Daoy (cell line): ENCODE measurements around the gene NEDD9. TPM values are rescaled to one million over a fixed set of nuclear protein-coding genes. Genes with fewer than 3 reads are reported as not detected.

ENCODE experiments used
- DNase-seq: peaks from one replicate; pipeline ENCODE4 v3.0.0-alpha.2; 2015; ENCODE audit warnings: low read depth
- total RNA-seq: library from RNA; depleted of rRNA; stranded (reverse); fragments of >200 nt; shearing (Covaris generic); gene quantifications from 2 replicates; pipeline ENCODE4 v1.2.3, GENCODE V29; 2014

The NEDD9 gene
- total RNA-seq, 1 experiment from 2014 or later = 20.5 TPM

- DNase-seq = peak; percentile 23
Observed at GRCh38 chr6:11218538-11219399, 13.7 kb downstream of the NEDD9 start.

- no peak for DNase-seq
Observed at GRCh38 chr6:11218102-11218442, 14.4 kb downstream of the NEDD9 start.

- DNase-seq = peak; percentile 50
Observed at GRCh38 chr6:11217360-11218101, 14.9 kb downstream of the NEDD9 start.

- peak; percentile 56 for DNase-seq
Observed at GRCh38 chr6:11215773-11216172, 16.7 kb downstream of the NEDD9 start.

- no peak for DNase-seq
Observed at GRCh38 chr6:11214901-11215300, 17.6 kb downstream of the NEDD9 start.

GRCh38 chr6:11214084-11214833 lies 18.2 kb downstream of the NEDD9 start:
- DNase-seq = no peak

GRCh38 chr6:11213422-11214021 lies 18.9 kb downstream of the NEDD9 start:
- DNase-seq = no peak

- no peak for DNase-seq
Observed at GRCh38 chr6:11212664-11213063, 19.8 kb downstream of the NEDD9 start.

GRCh38 chr6:11211254-11211653 lies 21.2 kb downstream of the NEDD9 start:
- DNase-seq = no peak

GRCh38 chr6:11210386-11211138 lies 21.9 kb downstream of the NEDD9 start:
- DNase-seq = no peak

- DNase-seq = peak; percentile 81
Observed at GRCh38 chr6:11209906-11210305, 22.6 kb downstream of the NEDD9 start.

- peak; percentile 31 for DNase-seq
Observed at GRCh38 chr6:11209369-11209768, 23.1 kb downstream of the NEDD9 start.

- no peak for DNase-seq
Observed at GRCh38 chr6:11208854-11209253, 23.6 kb downstream of the NEDD9 start.

- DNase-seq = peak; percentile 46
Observed at GRCh38 chr6:11208267-11208666, 24.2 kb downstream of the NEDD9 start.

GRCh38 chr6:11207199-11207968 lies 25.1 kb downstream of the NEDD9 start:
- DNase-seq = peak; percentile 96

GRCh38 chr6:11206576-11206975 lies 25.9 kb downstream of the NEDD9 start:
- peak; percentile 29 for DNase-seq

GRCh38 chr6:11204794-11205366 lies 27.6 kb downstream of the NEDD9 start:
- DNase-seq = no peak

GRCh38 chr6:11204005-11204399 lies 28.5 kb downstream of the NEDD9 start:
- no peak for DNase-seq

- DNase-seq = no peak
Observed at GRCh38 chr6:11203306-11204004, 29.0 kb downstream of the NEDD9 start.
